ENCODE data around the gene TTC13.

DNA sequence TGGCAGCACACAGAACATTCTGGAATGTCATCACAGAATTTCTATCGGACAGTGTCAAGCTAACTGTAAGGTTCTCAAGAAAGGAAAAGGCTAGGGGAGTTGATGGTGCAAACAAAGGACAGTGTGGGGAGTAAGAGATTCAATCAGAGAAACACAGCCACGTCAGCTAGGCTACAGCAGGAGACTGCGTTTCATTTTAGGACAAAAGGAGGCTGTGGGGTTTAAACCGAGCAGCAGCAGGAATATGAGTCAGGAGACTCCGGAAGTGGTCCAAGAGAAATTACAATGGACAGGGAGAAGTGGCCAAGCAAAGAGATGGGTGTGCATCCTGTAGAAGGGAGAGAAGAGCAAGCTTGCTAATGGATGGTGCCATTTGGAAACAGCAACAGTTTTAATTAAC lies 72.9 kb downstream of the TTC13 start:
- TF ChIP-seq, protein P1, sequence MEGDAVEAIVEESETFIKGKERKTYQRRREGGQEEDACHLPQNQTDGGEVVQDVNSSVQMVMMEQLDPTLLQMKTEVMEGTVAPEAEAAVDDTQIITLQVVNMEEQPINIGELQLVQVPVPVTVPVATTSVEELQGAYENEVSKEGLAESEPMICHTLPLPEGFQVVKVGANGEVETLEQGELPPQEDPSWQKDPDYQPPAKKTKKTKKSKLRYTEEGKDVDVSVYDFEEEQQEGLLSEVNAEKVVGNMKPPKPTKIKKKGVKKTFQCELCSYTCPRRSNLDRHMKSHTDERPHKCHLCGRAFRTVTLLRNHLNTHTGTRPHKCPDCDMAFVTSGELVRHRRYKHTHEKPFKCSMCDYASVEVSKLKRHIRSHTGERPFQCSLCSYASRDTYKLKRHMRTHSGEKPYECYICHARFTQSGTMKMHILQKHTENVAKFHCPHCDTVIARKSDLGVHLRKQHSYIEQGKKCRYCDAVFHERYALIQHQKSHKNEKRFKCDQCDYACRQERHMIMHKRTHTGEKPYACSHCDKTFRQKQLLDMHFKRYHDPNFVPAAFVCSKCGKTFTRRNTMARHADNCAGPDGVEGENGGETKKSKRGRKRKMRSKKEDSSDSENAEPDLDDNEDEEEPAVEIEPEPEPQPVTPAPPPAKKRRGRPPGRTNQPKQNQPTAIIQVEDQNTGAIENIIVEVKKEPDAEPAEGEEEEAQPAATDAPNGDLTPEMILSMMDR (IDR thresholded peaks at IDR 0.05 in 4 of 5, conservative IDR thresholded peaks at IDR 0.05 in 1 of 5) = no peak
- TF ChIP-seq POLR2A (IDR thresholded peaks at IDR 0.05) = no peak
